ENCODE measurements around the gene STOX1. TPM values are rescaled to one million over a fixed set of nuclear protein-coding genes. Genes with fewer than 3 reads are reported as not detected.

Gene STOX1
- total RNA-seq, 1 experiment from 2014 or later: 1.4 TPM

GRCh38 chr10:68811314-68812009, 15.9 kb upstream of the STOX1 start:
- Histone ChIP-seq H3K9me2 (replicated peaks; ENCODE audit: low read length) (no peaks in the 10 kb centered on the region), H3K9ac (ENCODE audit: low read length) (no peak overlapping the region), H3K27ac (ENCODE audit: low read length) (no peak overlapping the region), H3K36me3 (ENCODE audit: low read depth, low read length) (no peaks in the 10 kb centered on the region), H3K4me1 (ENCODE audit: insufficient read depth, low read length) (peaks cover 14% of the 10 kb centered on the region), H4K20me1 (ENCODE audit: low read length) (no peaks in the 10 kb centered on the region), H3K4me2 (ENCODE audit: low read length) (no peak overlapping the region), H3K27me3 (ENCODE audit: low read length) (no peaks in the 10 kb centered on the region), H3F3A (ENCODE audit: low read length, unreplicated experiment) (no peaks in the 10 kb centered on the region), H3K9me3 (ENCODE audit: low read length) (no peaks in the 10 kb centered on the region), H2AFZ (ENCODE audit: low read length) (no peak overlapping the region), H3K4me3 (ENCODE audit: low read length) (no peak overlapping the region), H3K79me2 (ENCODE audit: low read length) (no peaks in the 10 kb centered on the region)
- TF ChIP-seq EZH2phosphoT487 (IDR thresholded peaks at IDR 0.05; ENCODE audit: borderline replicate concordance, low read length) (no peak), CTCF (conservative IDR thresholded peaks at IDR 0.05; ENCODE audit: low read depth, low read length) (no peak), EZH2 (IDR thresholded peaks at IDR 0.05; ENCODE audit: low read length, unreplicated experiment) (no peak)
- POLR2A ChIA-PET (ENCODE audit: unreplicated experiment): no interaction called here
- ATAC-seq (no peak), DNase-seq (no peak)
- CTCF ChIA-PET: no interaction called here
- intact Hi-C loops (cut with micrococcal nuclease): no loop called here
- BruUV-seq (replicated peaks): no TSS peak

DNA sequence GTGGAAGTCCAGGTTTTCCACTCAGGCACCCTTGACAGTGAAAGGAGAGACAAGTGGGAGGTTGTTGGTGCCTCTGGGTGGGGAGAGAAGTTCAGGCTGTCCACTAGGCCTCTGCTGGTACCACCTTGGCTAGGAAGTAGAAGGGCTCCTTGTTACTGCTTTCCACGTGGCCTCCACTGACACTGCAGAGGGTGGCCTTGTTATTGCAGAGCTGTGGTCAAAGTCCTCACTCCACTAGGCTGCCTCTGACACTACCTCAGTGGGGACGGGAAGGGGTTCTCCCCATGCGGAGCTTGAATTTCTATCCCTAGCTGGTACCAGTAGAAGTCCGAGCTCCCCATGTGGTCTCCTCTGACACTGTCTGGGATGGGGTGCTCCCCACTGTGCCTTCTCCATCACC, 14.9 kb upstream of the STOX1 start:
- H2AFZ ChIP-seq (ENCODE audit: low read length): no peak overlapping the region
- no peak for ATAC-seq
- peaks cover 23% of the 10 kb centered on the region for H3K4me1 ChIP-seq (ENCODE audit: insufficient read depth, low read length)
- no peak overlapping the region for H3K27ac ChIP-seq (ENCODE audit: low read length)
- no peaks in the 10 kb centered on the region for H3K27me3 ChIP-seq (ENCODE audit: low read length)
- intact Hi-C loops (cut with micrococcal nuclease): no loop called here
- no peaks in the 10 kb centered on the region for H3K36me3 ChIP-seq (ENCODE audit: low read depth, low read length)
- no peaks in the 10 kb centered on the region for H3K79me2 ChIP-seq (ENCODE audit: low read length)
- no peaks in the 10 kb centered on the region for H3K9me3 ChIP-seq (ENCODE audit: low read length)
- H4K20me1 ChIP-seq (ENCODE audit: low read length): no peaks in the 10 kb centered on the region
- no peak overlapping the region for H3K4me2 ChIP-seq (ENCODE audit: low read length)
- no peak overlapping the region for H3K4me3 ChIP-seq (ENCODE audit: low read length)
- H3F3A ChIP-seq (ENCODE audit: low read length, unreplicated experiment): peaks cover 3% of the 10 kb centered on the region
- TF ChIP-seq EZH2phosphoT487 (IDR thresholded peaks at IDR 0.05; ENCODE audit: borderline replicate concordance, low read length) (no peak), CTCF (conservative IDR thresholded peaks at IDR 0.05; ENCODE audit: low read depth, low read length) (no peak), EZH2 (IDR thresholded peaks at IDR 0.05; ENCODE audit: low read length, unreplicated experiment) (no peak)
- no peak overlapping the region for H3K9ac ChIP-seq (ENCODE audit: low read length)
- no TSS peak for BruUV-seq (replicated peaks)
- no peaks in the 10 kb centered on the region for H3K9me2 ChIP-seq (replicated peaks; ENCODE audit: low read length)
- no peak for DNase-seq
- ChIA-PET CTCF (no interaction called here), POLR2A (ENCODE audit: unreplicated experiment) (no interaction called here)

DNA sequence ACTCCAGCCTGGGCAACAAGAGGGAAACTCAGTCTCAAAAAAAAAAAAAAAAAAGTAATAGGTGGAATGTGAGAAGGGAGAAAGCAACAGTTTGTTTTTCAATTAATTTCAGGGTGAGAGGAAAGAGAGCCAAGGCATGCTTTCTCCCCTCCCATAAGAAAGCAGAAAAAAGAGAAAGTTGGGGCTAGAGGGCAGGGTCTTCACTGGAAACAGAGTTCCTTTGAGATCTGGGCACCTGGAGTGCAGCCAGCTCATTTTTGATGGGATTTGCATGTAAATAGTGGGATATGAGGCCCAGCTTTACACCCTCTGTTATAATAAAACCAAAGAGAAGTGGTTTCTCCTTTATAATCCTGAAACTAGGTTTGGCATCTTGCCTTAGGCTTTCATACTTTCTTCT, 13.8 kb upstream of the STOX1 start:
- Histone ChIP-seq H3K36me3 (ENCODE audit: low read depth, low read length) (no peaks in the 10 kb centered on the region), H3K9me2 (replicated peaks; ENCODE audit: low read length) (no peaks in the 10 kb centered on the region), H3K79me2 (ENCODE audit: low read length) (no peaks in the 10 kb centered on the region), H3K4me3 (ENCODE audit: low read length) (no peak overlapping the region), H3K9ac (ENCODE audit: low read length) (no peak overlapping the region), H2AFZ (ENCODE audit: low read length) (no peak overlapping the region), H3K4me1 (ENCODE audit: insufficient read depth, low read length) (peaks cover 27% of the 10 kb centered on the region), H3K4me2 (ENCODE audit: low read length) (no peak overlapping the region), H4K20me1 (ENCODE audit: low read length) (no peaks in the 10 kb centered on the region), H3K9me3 (ENCODE audit: low read length) (no peaks in the 10 kb centered on the region), H3K27ac (ENCODE audit: low read length) (no peak overlapping the region), H3F3A (ENCODE audit: low read length, unreplicated experiment) (peaks cover 3% of the 10 kb centered on the region), H3K27me3 (ENCODE audit: low read length) (no peaks in the 10 kb centered on the region)
- ChIA-PET POLR2A (ENCODE audit: unreplicated experiment) (no interaction called here), CTCF (no interaction called here)
- DNase-seq: no peak
- no TSS peak for BruUV-seq (replicated peaks)
- TF ChIP-seq EZH2 (IDR thresholded peaks at IDR 0.05; ENCODE audit: low read length, unreplicated experiment): no peak
- TF ChIP-seq CTCF (conservative IDR thresholded peaks at IDR 0.05; ENCODE audit: low read depth, low read length): no peak
- no peak for TF ChIP-seq EZH2phosphoT487 (IDR thresholded peaks at IDR 0.05; ENCODE audit: borderline replicate concordance, low read length)
- no peak for ATAC-seq
- intact Hi-C loops (cut with micrococcal nuclease): no loop called here

Data from PC-3 (cell line).